H1 (cell line): Measurements from ENCODE around the gene ZAP70. TPM values are rescaled to one million over a fixed set of nuclear protein-coding genes. Genes with fewer than 3 reads are reported as not detected.

Experiments
- ATF3 ChIP-seq: IDR thresholded peaks from 2 replicates; pipeline ENCODE4 v1.6.1; 2011; ENCODE audit warnings: low read depth, mild to moderate bottlenecking, low read length; ENCODE audit not compliant: insufficient read depth
- CHD7 ChIP-seq: fragments of 300-600 bp; sonication (generic); IDR thresholded peaks from 2 replicates; pipeline ENCODE4 v1.7.1; 2012; ENCODE audit warnings: low read length, moderate library complexity, mild to moderate bottlenecking, inconsistent platforms; ENCODE audit not compliant: insufficient replicate concordance
- EP300 ChIP-seq, 2 experiments: IDR thresholded peaks; 1 replicate in 1 of 2; 2 replicates in 1 of 2; pipeline ENCODE4 v1.6.1; 2011 to 2012; ENCODE audit warnings: low read depth in 2 of 2, low read length in 2 of 2, mild to moderate bottlenecking in 2 of 2, borderline replicate concordance in 1 of 2, inconsistent platforms in 1 of 2, moderate library complexity in 1 of 2
- GTF2F1 ChIP-seq: IDR thresholded peaks from 2 replicates; pipeline ENCODE4 v1.6.1; 2012; ENCODE audit warnings: low read depth, low read length, improper control_type of control experiment, borderline replicate concordance
- HDAC6 ChIP-seq: IDR thresholded peaks from one replicate; pipeline ENCODE4 v1.7.1; 2012; ENCODE audit warnings: low read depth, mild to moderate bottlenecking, inconsistent platforms, low read length, moderate library complexity
- KDM5A ChIP-seq: fragments of 200-600 bp; IDR thresholded peaks from 2 replicates; pipeline ENCODE4 v1.7.1; 2012; ENCODE audit warnings: mild to moderate bottlenecking, low read length, inconsistent platforms, mixed read lengths
- NRF1 ChIP-seq: IDR thresholded peaks from 2 replicates; pipeline ENCODE4 v1.6.1; 2011; ENCODE audit warnings: mild to moderate bottlenecking, low read depth, low read length, improper control_type of control experiment
- SIN3A ChIP-seq, 2 experiments: IDR thresholded peaks in 1 of 2; conservative IDR thresholded peaks in 1 of 2; 2 replicates each; pipeline ENCODE4 v1.6.1; 2011 to 2012; ENCODE audit warnings: low read length in 2 of 2, improper control_type of control experiment in 1 of 2, low read depth in 1 of 2, mild to moderate bottlenecking in 1 of 2
- SIX5 ChIP-seq: IDR thresholded peaks from 2 replicates; pipeline ENCODE4 v1.6.1; 2011; ENCODE audit warnings: mild to moderate bottlenecking, low read depth, low read length
- SP2 ChIP-seq: IDR thresholded peaks from 2 replicates; pipeline ENCODE4 v1.6.1; 2012; ENCODE audit warnings: mild to moderate bottlenecking, low read length, inconsistent platforms
- YY1 ChIP-seq: IDR thresholded peaks from 2 replicates; pipeline ENCODE4 v1.6.1; 2011; ENCODE audit warnings: low read depth, mild to moderate bottlenecking, low read length
- polyA plus RNA-seq, 7 experiments: library from polyadenylated mRNA; depleted of rRNA in 3 of 7; stranded (reverse) in 5 of 7; unstranded in 2 of 7; fragments of >200 nt in 5 of 7; fragments of 200-250 nt in 2 of 7; gene quantifications; 1 replicate in 5 of 7; 2 replicates in 1 of 7; 4 replicates in 1 of 7; pipeline versions ENCODE4 v1.2.1 to v1.2.3, GENCODE V29; 2011 to 2013; ENCODE audit warnings: missing spikeins in 2 of 7, mixed read lengths in 2 of 7
- total RNA-seq: library from RNA; stranded (reverse); fragmentation: NEBNext Ultra II Directional; extraction: Animal tissue kit (Norgen Biotek cat#: 25700); gene quantifications from 2 replicates; pipeline ENCODE4 v1.2.1, GENCODE V29; 2021

The ZAP70 gene
- total and polyA plus RNA-seq, 2 of the 8 experiments (the other 6 are each of a cell fraction or from before 2014, with no cell fraction given): 0.15 TPM; not detected in 1

GRCh38 chr2:97741251-97741650, 27.9 kb downstream of the ZAP70 start (continued):
- TF ChIP-seq CHD7: no peak
- no peak for TF ChIP-seq ATF3
- TF ChIP-seq SP2: no peak
- no peak for TF ChIP-seq YY1
- TF ChIP-seq HDAC6: no peak
- TF ChIP-seq NRF1: no peak
- TF ChIP-seq GTF2F1: no peak
- TF ChIP-seq KDM5A: no peak
- TF ChIP-seq SIX5: no peak
- TF ChIP-seq SIN3A (conservative IDR thresholded peaks at IDR 0.05 in 1 of 2, IDR thresholded peaks at IDR 0.05 in 1 of 2; ENCODE audit: low read depth in 1 of 2, low read length in 2 of 2): no peak
- no peak for TF ChIP-seq EP300 (IDR thresholded peaks at IDR 0.05; ENCODE audit: borderline replicate concordance in 1 of 2, low read depth in 2 of 2, low read length in 2 of 2)
